Body of pancreas (tissue), 4 donors: Measurements from ENCODE around the gene PHF13.

Experiments
- POLR2A ChIP-seq, 3 donors: fragments of 450-650 bp; IDR thresholded peaks; one replicate each; pipeline ENCODE4 v1.6.1; 2016; ENCODE audit warnings: antibody characterized with exemption in 3 of 3, mild to moderate bottlenecking in 2 of 3
- TF ChIP-seq, protein P1 (sequence below), 7 experiments: fragments of 450-650 bp in 4 of 7; fragments of 200-600 bp in 3 of 7; sonication (generic) in 3 of 7; IDR thresholded peaks; one replicate each; pipeline ENCODE4 v1.5.1; 2016 to 2019; ENCODE audit warnings: antibody characterized with exemption in 7 of 7

DNA sequence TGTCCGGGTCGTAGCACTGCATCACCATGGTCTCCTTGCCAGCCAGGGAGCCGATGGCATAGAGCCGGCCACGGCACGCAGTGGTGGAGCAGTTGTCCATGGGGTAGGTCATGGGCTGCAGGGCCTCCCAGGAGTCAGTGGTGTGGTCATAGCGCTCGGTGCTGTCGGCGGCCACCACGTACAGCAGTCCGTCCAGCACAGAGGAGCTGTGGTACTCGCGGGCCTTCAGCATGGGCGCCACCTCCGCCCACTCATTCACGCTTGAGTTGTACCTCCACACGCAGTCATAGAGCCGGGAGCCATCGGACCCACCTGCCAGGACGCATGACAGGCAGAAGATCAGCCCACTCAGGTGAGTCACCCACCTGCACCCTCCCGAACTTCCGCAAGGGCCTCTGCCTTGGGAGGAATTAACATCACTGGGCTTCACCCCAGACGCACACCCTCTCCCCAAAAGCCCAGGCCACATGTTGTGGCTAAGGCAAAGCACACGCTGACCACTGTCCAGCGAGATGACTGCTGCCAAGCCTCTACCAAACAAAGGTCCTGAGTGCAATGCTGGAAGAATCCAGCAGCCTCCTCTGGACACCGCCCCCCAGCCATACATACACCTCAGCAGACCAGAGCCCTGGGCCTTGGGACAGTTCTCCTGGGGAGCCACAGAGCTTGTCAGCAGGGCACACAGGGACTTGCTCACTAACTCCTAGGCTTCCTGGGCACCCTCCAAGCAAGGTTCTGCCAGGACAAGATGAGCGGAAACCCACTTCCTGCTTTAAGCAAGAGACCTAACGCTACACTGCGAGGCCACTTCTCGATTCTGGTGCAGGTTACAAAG, 14.2 kb upstream of the PHF13 start:
- TF ChIP-seq, protein P1, sequence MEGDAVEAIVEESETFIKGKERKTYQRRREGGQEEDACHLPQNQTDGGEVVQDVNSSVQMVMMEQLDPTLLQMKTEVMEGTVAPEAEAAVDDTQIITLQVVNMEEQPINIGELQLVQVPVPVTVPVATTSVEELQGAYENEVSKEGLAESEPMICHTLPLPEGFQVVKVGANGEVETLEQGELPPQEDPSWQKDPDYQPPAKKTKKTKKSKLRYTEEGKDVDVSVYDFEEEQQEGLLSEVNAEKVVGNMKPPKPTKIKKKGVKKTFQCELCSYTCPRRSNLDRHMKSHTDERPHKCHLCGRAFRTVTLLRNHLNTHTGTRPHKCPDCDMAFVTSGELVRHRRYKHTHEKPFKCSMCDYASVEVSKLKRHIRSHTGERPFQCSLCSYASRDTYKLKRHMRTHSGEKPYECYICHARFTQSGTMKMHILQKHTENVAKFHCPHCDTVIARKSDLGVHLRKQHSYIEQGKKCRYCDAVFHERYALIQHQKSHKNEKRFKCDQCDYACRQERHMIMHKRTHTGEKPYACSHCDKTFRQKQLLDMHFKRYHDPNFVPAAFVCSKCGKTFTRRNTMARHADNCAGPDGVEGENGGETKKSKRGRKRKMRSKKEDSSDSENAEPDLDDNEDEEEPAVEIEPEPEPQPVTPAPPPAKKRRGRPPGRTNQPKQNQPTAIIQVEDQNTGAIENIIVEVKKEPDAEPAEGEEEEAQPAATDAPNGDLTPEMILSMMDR (IDR thresholded peaks at IDR 0.05) = peak in 1 of 7 experiments; percentile 13
- peak in 1 of 3 donors; percentile 3 for TF ChIP-seq POLR2A (IDR thresholded peaks at IDR 0.05)
